Measurements from ENCODE around the gene GPX5. TPM values are rescaled to one million over a fixed set of nuclear protein-coding genes. Genes with fewer than 3 reads are reported as not detected.

Gene GPX5
- total RNA-seq, 1 donor: not detected

GRCh38 chr6:28555136-28555535, 29.5 kb downstream of the GPX5 start:
- DNase-seq (ENCODE audit: low read depth): no peak
- no peak overlapping the region for H3K4me3 ChIP-seq (ENCODE audit: low read depth, low read length)
- TF ChIP-seq CTCF (IDR thresholded peaks at IDR 0.05; ENCODE audit: insufficient read depth, low read depth, low read length): no peak

GRCh38 chr6:28558629-28559028, 32.9 kb downstream of the GPX5 start:
- no peak for DNase-seq (ENCODE audit: low read depth)
- no peak for TF ChIP-seq CTCF (IDR thresholded peaks at IDR 0.05; ENCODE audit: insufficient read depth, low read depth, low read length)
- H3K4me3 ChIP-seq (ENCODE audit: low read depth, low read length): no peak overlapping the region

- no peak for TF ChIP-seq CTCF (IDR thresholded peaks at IDR 0.05; ENCODE audit: insufficient read depth, low read depth, low read length)
- no peak overlapping the region for H3K4me3 ChIP-seq (ENCODE audit: low read depth, low read length)
- DNase-seq (ENCODE audit: low read depth): no peak
These were observed 37.9 kb downstream of the GPX5 start for GRCh38 chr6:28563430-28564095.

GRCh38 chr6:28565823-28566526, 40.3 kb downstream of the GPX5 start:
- DNase-seq (ENCODE audit: low read depth): no peak
- no peak for TF ChIP-seq CTCF (IDR thresholded peaks at IDR 0.05; ENCODE audit: insufficient read depth, low read depth, low read length)
- no peak overlapping the region for H3K4me3 ChIP-seq (ENCODE audit: low read depth, low read length)

GRCh38 chr6:28566527-28567252, 41.0 kb downstream of the GPX5 start:
- no peak for TF ChIP-seq CTCF (IDR thresholded peaks at IDR 0.05; ENCODE audit: insufficient read depth, low read depth, low read length)
- no peak for DNase-seq (ENCODE audit: low read depth)
- H3K4me3 ChIP-seq (ENCODE audit: low read depth, low read length): no peak overlapping the region

- no peak overlapping the region for H3K4me3 ChIP-seq (ENCODE audit: low read depth, low read length)
- TF ChIP-seq CTCF (IDR thresholded peaks at IDR 0.05; ENCODE audit: insufficient read depth, low read depth, low read length): no peak
- DNase-seq (ENCODE audit: low read depth): no peak
These were observed 41.8 kb downstream of the GPX5 start for GRCh38 chr6:28567506-28567905.

Measured in fibroblast of villous mesenchyme (primary cell).